LoVo (cell line): ENCODE results near the gene HTR3D.
A peak's percentile ranks its signal among the peaks of the same experiment; 100 is the strongest.
"Not testable (repeated sequence)": the region's sequence is repeated elsewhere in the genome, so short reads cannot be mapped to it uniquely, and the experiment has no call there.

Experiments
- DNase-seq: peaks from one replicate; pipeline ENCODE4 v3.0.0-alpha.2; 2016; ENCODE audit warnings: low spot score

The HTR3D gene

GRCh38 chr3:184016811-184017671 is 14.5 kb upstream of the HTR3D start:
- DNase-seq: peak; percentile 76

DNA sequence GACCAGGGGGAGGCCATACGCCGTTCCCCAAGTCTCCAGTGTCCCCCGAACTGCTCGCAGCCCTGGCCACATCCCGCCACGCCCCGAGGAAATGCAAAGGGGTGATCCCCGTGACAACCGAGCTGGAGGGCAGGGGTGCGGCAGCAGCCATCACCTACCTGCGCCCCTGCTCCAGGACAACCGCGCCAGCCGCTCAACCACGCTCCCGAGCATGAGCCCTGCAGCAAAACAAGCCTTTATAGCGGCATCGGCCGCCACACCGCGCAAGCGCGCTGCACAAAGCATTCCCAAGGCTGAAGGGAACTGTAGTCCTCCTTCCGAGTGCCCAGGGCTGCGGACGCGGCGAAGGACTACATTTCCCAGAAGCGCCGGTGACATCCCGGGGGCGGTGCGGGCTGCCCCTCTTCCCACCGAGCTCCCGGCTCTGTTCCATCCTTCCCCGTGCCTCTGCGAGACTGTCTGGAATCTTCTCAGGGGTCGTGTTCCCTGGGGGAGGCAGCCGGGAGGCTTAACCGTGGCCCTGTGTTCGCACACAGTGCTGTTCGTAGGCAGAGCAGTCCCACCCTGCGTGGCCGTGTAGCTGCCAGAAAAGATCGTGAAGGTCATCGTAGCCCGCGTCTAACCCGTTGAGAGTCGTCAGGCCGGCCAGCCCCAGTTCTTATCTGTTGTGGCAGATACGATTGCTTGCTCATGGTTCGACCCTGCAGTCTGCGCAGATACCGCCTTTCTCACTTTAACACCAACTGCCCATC is 13.7 kb upstream of the HTR3D start, which contains the start of gene ABCC5:
Gene ABCC5, minus strand, starts transcription at position 213 of the 752 bp plus-strand sequence. CDS start 3,492 bp downstream, outside the sequence.
- DNase-seq: peak; percentile 96

DNA sequence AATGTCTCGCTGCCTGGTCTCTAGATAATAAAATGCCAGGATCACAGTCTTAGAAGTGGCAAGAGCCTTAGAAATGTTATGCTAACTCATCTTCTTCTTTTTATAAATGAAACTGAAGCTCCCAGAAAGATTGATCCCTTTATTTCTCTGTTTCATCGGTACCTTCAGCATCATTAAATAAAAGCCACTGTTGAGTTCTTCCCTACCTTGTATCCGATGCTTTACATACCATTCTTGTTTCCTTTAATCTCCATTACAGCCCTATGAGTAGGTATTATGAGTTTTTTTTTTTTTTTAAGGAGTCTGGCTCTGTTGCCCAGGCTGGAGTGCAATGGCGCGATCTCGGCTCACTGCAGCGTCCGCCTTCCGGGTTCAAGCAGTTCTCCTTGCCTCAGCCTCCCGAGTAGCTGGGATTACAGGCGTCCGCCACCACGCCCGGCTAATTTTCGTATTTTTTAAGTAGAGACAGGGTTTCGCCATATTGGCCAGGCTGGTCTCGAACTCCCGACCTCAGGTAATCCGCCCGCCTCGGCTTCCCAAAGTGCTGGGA is 13.0 kb upstream of the HTR3D start:
- DNase-seq: no peak

DNA sequence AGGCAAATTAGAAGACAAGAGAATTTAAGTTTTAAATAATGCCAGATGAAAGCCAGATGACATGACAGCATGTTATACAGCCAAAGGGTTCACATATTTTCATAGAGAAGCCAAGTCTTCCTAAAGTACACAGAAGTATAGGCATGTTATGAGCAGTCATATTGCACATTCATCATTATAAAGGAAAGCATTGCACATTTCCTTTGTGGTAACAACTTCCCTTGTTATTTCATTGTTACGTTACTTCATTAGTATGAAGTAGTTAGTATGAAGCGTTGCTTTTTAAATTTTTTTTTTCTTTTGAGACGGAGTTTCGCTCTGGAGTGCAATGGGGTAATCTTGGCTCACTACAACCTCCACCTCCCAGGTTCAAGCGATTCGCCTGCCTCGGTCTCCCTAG is 9.2 kb upstream of the HTR3D start:
- no peak for DNase-seq

- DNase-seq: not testable (repeated sequence)
These were observed 6.3 kb upstream of the HTR3D start for GRCh38 chr3:184025256-184025655.

DNA sequence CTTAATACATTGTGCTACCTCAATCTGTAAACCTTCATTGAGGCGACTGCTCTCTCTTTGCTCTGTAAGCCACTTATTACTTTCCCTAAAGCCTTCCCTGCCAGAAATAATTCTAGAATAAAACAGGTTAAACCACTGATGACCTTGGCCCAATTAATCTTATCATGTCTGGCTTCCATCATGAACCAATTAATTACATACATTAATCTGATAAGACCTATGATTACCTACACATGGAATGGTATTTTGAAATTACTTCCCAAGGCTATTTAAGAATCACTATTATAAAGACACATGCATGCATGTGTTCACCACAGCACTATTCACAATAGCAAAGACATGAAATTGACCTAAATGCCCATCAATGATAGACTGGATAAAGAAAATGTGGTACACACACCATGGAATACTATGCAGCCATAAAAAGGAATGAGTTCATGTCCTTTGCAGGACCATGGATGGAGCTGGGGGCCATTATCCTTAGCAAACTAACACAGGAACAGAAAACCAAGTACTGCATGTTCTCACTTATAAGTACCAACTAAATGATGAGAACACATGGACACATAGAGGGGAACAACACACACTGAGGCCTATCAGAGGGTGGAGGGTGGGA is 3.2 kb upstream of the HTR3D start:
- DNase-seq: not testable (repeated sequence)

DNA sequence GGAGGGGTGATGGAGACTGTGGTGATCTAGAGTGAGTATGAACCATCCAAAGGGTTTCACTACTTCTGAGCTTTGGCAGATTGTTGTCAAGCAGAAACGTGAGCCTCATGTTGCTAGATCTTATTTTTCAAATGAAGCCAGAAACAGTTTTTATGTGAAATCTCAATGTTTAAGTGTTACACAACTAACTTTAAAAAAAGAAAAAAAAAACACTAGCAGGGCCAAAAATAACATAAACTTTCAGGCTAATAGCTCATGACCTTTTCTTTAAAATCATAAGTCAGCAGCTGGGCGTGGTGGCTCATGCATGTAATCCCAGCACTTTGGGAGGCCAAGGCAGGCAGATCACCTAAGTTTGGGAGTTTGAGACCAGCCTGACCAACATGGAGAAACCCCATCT is 2.1 kb upstream of the HTR3D start:
- no peak for DNase-seq

GRCh38 chr3:184030536-184030935 is 1.0 kb upstream of the HTR3D start:
- no peak for DNase-seq

DNA sequence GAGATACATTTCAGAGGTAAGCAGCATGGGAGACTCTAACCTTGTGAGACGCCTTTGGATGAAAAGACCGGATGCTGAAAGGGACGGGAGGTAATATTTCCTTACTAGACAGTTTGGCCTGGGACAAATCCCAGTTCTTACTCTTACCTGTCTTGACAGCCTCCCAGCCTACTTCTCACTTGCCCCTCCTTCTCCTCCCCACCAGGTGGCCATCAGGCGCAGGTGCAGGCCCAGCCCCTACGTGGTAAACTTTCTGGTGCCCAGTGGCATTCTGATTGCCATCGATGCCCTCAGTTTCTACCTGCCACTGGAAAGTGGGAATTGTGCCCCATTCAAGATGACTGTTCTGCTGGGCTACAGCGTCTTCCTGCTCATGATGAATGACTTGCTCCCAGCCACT is 6.3 kb downstream of the HTR3D start:
- no peak for DNase-seq

DNA sequence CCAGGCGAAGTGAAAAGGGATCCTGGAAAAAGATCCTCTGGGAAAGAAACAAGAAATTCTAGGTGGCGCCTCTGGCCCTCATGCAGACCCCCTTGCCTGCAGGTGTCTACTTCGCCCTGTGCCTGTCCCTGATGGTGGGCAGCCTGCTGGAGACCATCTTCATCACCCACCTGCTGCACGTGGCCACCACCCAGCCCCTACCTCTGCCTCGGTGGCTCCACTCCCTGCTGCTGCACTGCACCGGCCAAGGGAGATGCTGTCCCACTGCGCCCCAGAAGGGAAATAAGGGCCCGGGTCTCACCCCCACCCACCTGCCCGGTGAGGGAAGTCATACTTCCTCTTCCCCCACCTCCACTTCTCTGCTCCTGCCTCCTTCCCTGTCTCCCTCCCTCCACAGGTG is 6.8 kb downstream of the HTR3D start:
- not testable (repeated sequence) for DNase-seq

DNA sequence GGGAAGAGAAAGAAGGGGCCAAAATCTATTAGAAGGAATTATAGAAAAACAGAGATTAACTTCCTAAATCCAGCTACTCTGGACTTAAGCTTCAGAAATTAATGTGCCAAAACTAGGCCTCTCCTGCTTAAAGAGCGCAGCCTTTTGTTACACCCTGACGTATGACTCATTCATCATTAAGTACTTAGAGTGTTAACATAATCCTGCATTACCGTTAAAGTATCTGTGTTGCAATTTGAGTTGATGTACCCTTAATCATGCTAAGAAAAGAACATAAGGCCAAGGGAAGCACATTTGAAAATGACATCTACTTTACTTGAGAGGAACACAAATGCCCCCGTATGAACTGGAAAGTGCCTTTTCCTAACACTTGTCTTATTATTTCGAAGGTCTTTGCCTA is 7.9 kb downstream of the HTR3D start:
- DNase-seq: no peak

DNA sequence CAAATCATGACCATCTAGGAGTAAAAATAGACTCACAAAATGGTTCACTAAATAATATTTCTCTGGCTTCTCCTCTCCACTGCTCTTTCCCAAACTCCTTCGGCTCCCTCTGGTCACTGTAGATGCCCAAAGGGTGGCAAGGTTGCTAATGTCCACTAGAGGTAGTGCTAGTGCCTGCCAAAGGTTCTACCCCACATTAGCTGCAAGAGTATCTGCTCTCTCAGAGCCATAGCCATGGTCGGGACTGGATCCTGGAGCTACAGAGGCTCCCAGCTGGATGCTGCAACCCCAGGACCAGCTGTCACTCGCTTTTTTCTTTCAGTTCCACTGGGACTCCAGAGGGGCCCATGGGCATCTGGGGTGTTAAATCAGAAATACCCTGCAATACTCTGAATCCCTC is 8.5 kb downstream of the HTR3D start:
- DNase-seq: no peak

GRCh38 chr3:184042617-184043016 is 11.1 kb downstream of the HTR3D start:
- no peak for DNase-seq

DNA sequence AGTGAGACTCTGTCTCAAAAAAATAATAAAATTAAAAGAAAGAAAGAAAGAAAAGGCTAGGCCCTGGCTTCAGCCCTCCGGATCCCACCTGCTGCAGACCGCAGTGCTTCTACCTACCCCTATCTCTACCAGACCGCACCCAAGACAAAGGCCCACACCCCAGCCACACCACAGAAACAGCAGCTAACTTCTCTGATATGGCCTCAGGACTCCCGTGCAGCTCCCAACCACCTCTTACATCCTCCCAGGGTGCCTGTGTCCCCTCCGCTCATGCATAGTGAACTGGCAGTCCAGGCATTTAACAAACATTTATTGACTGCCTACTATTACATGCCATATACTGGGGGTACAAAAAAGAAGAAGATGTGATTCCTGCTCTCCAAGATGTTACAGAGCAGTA is 14.5 kb downstream of the HTR3D start:
- DNase-seq: no peak

GRCh38 chr3:184050217-184050847 is 18.8 kb downstream of the HTR3D start:
- DNase-seq: no peak

- DNase-seq: no peak
These were observed 21.2 kb downstream of the HTR3D start, which contains the start of gene HTR3C for GRCh38 chr3:184052767-184053166. HTR3C (plus strand) TSS chr3:184053047; CDS start chr3:184053081, 34 bp downstream.

- no peak for DNase-seq
These were observed 26.5 kb downstream of the HTR3D start for GRCh38 chr3:184058029-184058428.

DNA sequence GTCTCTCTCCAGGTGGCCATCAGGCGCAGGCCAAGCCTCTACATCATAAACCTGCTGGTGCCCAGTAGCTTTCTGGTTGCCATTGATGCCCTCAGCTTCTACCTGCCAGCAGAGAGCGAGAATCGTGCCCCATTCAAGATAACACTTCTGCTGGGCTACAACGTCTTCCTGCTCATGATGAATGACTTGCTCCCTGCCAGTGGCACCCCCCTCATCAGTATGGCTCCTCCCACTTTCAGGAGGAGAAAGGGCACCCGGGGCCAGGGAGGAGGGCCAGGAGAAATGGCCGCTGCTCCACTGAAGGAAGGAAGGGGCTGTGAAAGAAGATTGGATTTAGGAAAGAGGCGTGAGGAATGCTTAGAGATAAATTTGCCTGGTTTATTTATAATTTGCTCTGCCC is 27.9 kb downstream of the HTR3D start:
- no peak for DNase-seq

- no peak for DNase-seq
These were observed 31.1 kb downstream of the HTR3D start for GRCh38 chr3:184062637-184063036.

GRCh38 chr3:184066211-184066610 is 34.7 kb downstream of the HTR3D start:
- no peak for DNase-seq

- DNase-seq: no peak
These were observed 36.1 kb downstream of the HTR3D start for GRCh38 chr3:184067573-184068055.

DNA sequence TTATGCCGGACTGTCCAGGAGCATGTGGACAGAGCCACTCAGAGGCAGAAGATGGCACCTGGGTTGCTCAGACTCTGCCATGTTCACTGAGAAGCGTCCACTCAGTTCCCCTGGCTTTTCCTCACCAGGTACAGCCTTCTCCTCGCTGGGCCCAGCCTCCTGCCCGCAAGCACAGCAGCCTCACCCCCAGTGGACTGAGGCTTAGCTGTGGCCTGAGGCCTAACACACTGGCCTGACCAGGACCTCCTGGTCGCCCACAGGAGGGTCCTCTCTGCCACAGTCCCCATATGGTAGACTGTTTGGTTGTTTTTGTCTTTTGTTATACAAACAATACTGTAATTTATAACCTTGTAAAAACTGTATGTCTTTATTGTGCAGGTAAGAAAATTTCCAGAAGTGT is 36.8 kb downstream of the HTR3D start:
- no peak for DNase-seq
